GM23248 (cell line): ENCODE results near the gene HNF1B.

Source experiments
- EZH2 ChIP-seq: fragments of 200-600 bp; sonication (generic); IDR thresholded peaks from 2 replicates; pipeline ENCODE4 v1.6.1; 2018; ENCODE audit warnings: antibody characterized with exemption, mild to moderate bottlenecking; ENCODE audit not compliant: insufficient read depth, poor library complexity, severe bottlenecking
- EZH2phosphoT487 ChIP-seq: fragments of 200-600 bp; sonication (generic); IDR thresholded peaks from 2 replicates; pipeline ENCODE4 v1.6.1; 2018; ENCODE audit warnings: antibody characterized with exemption, moderate library complexity, mild to moderate bottlenecking, low read depth; ENCODE audit not compliant: insufficient read depth

DNA sequence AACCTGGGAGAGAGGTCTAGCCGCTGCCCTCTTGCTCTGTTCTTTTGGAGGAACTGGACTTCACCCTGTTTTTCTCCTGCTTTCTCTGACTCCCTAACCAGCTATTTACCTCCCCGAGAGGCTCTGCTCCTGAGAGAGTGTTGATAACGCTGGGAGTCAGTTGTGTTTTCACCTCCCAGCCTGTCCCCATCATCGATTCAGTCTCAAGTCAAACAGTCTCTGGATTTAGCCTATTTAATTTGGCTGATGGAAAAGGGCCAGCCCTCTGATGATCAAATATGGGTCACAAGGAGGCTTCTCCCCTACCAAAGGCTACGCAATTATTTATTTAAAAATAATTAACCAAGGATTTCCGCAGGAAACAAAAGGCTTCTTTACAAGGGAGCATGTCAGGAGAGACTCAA lies 31.8 kb downstream of the HNF1B start:
- TF ChIP-seq EZH2 (no peak), EZH2phosphoT487 (no peak)
